Measurements from ENCODE around the gene ADGRG4.
"Not testable (repeated sequence)": the region's sequence is repeated elsewhere in the genome, so short reads cannot be mapped to it uniquely, and the experiment has no call there.

Gene ADGRG4

GRCh38 chrX:136300721-136301120, at the start of gene ADGRG4:
Gene ADGRG4 (plus strand): TSS chrX:136300963. CDS start chrX:136308778, 7,815 bp downstream.
- not testable (repeated sequence) for DNase-seq (ENCODE audit: extremely low read depth, low read depth)

DNA sequence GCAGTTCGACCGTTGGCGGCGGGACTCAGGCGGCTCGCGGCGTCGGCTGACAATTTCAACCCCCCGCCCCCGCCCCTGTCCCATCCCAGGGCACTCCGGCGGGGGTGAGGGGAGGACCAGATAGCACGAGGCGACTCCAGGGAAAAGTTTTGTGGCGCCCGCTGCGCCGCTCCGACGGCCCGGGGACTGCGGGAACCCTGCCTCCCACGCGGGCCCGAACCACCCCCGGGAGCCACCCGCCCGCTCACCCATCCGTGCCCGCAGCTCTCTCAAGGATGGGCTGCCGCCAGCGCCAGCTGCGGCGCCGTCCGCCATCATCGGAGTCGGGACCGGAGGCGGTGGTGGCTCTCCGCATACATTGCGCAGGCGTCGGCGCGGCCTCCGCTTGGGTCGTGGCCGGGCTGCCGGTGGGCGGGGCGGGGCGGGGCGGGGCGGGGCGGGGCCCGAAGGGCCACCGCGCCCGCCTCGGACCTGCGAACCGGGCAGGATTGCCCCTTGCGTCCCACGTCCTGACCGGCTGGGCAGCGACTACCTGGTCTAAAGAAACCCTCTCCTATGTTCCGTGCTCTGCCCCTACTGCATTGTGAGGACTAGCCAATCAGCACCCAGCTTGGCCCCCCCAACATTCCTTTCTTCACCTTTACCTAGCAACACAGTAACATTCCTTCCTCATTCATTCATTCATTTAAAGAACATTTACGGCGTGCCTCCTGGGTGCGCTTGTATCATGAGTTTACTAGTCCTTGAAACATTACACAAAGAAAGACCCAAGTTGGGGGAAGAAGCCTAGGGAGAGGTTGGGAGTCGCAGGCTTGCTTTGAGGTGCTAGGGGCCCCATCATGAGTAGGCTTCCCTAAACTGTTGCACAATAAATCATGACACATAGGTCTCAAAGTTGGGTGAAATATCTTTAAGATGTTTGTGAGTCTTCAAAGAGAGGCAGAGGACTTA, 49.4 kb upstream of the ADGRG4 start, which contains the start of gene MAP7D3:
Gene MAP7D3, minus strand, starts transcription at position 360 of the 951 bp plus-strand sequence. Its CDS starts 42 bp downstream, at position 318.
- no peak for DNase-seq (ENCODE audit: extremely low read depth, low read depth)

More at GRCh38 chrX:136300721-136301120, at the start of gene ADGRG4:
- not testable (repeated sequence) for H3K4me3 ChIP-seq (replicated peaks; ENCODE audit: low read depth, low read length)

DNA sequence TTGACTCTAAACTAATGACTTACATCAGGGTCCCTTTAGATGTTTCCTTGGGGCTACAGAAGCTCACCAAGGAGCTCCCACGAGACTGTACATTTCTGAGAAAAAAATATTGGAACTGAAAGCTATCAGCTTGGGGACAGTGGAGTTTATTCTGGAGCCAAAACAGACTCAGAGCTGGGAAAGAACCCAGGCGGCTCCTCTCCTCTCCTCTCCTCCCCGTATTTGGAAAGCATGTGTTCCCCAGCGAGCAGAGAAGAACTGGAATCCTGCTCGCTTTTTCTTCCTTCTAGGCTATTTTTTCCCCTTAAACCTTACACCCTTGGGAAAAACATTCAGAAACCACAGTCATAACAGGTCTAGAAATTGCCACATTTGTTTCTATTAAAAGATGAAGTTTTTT, 45.2 kb upstream of the ADGRG4 start:
- no peak overlapping the region for H3K4me3 ChIP-seq (replicated peaks; ENCODE audit: low read depth, low read length)
- no peak for TF ChIP-seq CTCF (IDR thresholded peaks at IDR 0.05; ENCODE audit: low read depth, low read length, missing control alignments)
- DNase-seq (ENCODE audit: extremely low read depth, low read depth) = no peak

More for the DNA sequence above, 49.4 kb upstream of the ADGRG4 start, which contains the start of gene MAP7D3:
- H3K4me3 ChIP-seq (replicated peaks; ENCODE audit: low read depth, low read length) = peak within 1 kb of the TSS; percentile 59
- TF ChIP-seq CTCF (IDR thresholded peaks at IDR 0.05; ENCODE audit: low read depth, low read length, missing control alignments) = no peak

- DNase-seq (ENCODE audit: extremely low read depth, low read depth) = no peak
- no peak for TF ChIP-seq CTCF (IDR thresholded peaks at IDR 0.05; ENCODE audit: low read depth, low read length, missing control alignments)
- no peak overlapping the region for H3K4me3 ChIP-seq (replicated peaks; ENCODE audit: low read depth, low read length)
Measured at GRCh38 chrX:136256026-136256425, 44.7 kb upstream of the ADGRG4 start.

- TF ChIP-seq CTCF (IDR thresholded peaks at IDR 0.05; ENCODE audit: low read depth, low read length, missing control alignments) = no peak
- DNase-seq (ENCODE audit: extremely low read depth, low read depth) = no peak
- no peak overlapping the region for H3K4me3 ChIP-seq (replicated peaks; ENCODE audit: low read depth, low read length)
Measured at GRCh38 chrX:136258951-136259350, 41.8 kb upstream of the ADGRG4 start.

GRCh38 chrX:136259543-136259942, 41.2 kb upstream of the ADGRG4 start:
- no peak for TF ChIP-seq CTCF (IDR thresholded peaks at IDR 0.05; ENCODE audit: low read depth, low read length, missing control alignments)
- no peak overlapping the region for H3K4me3 ChIP-seq (replicated peaks; ENCODE audit: low read depth, low read length)
- no peak for DNase-seq (ENCODE audit: extremely low read depth, low read depth)

- no peak for TF ChIP-seq CTCF (IDR thresholded peaks at IDR 0.05; ENCODE audit: low read depth, low read length, missing control alignments)
- no peak overlapping the region for H3K4me3 ChIP-seq (replicated peaks; ENCODE audit: low read depth, low read length)
- DNase-seq (ENCODE audit: extremely low read depth, low read depth) = peak; percentile 36
Measured at GRCh38 chrX:136260776-136261175, 40.0 kb upstream of the ADGRG4 start.
